ENCODE data around the gene AURKB.
A peak's percentile ranks its signal among the peaks of the same experiment; 100 is the strongest.

AURKB gene

DNA sequence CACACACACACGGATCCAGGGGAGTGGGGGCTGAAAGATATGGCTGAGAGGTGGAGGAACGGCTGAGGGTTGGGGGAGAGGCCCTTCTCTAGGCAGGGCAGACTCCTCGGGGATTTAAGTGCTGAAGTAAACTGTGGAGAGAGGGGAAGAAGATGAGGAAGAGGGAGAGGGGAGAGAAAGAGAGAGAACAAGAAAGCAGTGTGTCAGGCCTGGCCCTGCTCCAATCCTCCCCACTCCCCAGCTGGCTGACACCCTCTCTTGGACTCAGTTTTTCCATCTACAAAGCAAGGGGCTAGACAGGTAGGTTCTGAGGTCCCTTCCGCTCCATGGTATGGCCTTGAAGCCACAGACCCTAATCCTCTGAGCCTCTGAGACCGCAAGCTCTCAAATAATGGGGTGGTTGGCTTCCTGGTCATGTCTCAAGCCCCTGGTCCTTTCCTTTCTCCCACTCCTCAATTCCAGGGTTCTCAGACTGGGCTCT lies 49.6 kb downstream of the AURKB start:
- Histone ChIP-seq H3K27ac (ENCODE audit: low read length) (no peak overlapping the region), H3K4me1 (ENCODE audit: low read length) (peaks cover 30% of the 10 kb centered on the region), H3K4me2 (ENCODE audit: low read length) (peak overlapping the region; percentile 14; the same call in 1 of the 2 replicates)

DNA sequence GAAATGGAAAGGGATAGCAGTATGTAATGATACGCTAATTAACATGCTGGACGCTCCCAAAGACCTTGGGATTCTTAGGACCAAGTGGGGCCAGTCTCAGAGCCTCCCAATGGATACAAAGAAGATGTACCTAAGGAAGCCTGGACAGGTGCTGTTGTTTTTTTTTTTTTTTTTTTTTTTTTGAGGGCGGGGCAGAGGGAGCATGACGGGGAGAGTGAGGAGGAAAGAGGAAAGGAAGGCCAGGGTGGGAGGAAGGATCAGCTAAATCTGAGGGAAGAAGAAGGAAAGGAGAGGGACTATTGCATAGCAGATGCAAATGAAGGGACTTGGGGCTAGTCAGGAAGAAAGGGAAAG lies 50.2 kb downstream of the AURKB start:
- Histone ChIP-seq H3K9ac (ENCODE audit: low read length) (no peak overlapping the region), H4K20me1 (ENCODE audit: insufficient read depth, low read length) (peaks cover 8% of the 10 kb centered on the region; the same call in 1 of the 2 replicates), H2AFZ (ENCODE audit: low read depth, low read length) (no peak overlapping the region), H3K4me2 (ENCODE audit: low read length) (no peak overlapping the region), H3K9me3 (ENCODE audit: insufficient read depth, low read length) (no peaks in the 10 kb centered on the region), H3K79me2 (ENCODE audit: low read length) (peaks cover 21% of the 10 kb centered on the region), H3K27me3 (ENCODE audit: low read depth, low read length) (no peaks in the 10 kb centered on the region), H3K4me3 (ENCODE audit: low read length) (no peak overlapping the region), H3K27ac (ENCODE audit: low read length) (no peak overlapping the region), H3K36me3 (replicated peaks; ENCODE audit: low read depth, low read length) (peaks cover 7% of the 10 kb centered on the region), H3K4me1 (ENCODE audit: low read length) (peaks cover 34% of the 10 kb centered on the region)
- no peak for TF ChIP-seq EZH2phosphoT487 (IDR thresholded peaks at IDR 0.05; ENCODE audit: low read depth)
- TF ChIP-seq, protein P1, sequence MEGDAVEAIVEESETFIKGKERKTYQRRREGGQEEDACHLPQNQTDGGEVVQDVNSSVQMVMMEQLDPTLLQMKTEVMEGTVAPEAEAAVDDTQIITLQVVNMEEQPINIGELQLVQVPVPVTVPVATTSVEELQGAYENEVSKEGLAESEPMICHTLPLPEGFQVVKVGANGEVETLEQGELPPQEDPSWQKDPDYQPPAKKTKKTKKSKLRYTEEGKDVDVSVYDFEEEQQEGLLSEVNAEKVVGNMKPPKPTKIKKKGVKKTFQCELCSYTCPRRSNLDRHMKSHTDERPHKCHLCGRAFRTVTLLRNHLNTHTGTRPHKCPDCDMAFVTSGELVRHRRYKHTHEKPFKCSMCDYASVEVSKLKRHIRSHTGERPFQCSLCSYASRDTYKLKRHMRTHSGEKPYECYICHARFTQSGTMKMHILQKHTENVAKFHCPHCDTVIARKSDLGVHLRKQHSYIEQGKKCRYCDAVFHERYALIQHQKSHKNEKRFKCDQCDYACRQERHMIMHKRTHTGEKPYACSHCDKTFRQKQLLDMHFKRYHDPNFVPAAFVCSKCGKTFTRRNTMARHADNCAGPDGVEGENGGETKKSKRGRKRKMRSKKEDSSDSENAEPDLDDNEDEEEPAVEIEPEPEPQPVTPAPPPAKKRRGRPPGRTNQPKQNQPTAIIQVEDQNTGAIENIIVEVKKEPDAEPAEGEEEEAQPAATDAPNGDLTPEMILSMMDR (IDR thresholded peaks at IDR 0.05; ENCODE audit: low read depth, low read length): no peak

More for the DNA sequence above, 49.6 kb downstream of the AURKB start:
- Histone ChIP-seq H3K36me3 (replicated peaks; ENCODE audit: low read depth, low read length) (peaks cover 7% of the 10 kb centered on the region), H4K20me1 (ENCODE audit: insufficient read depth, low read length) (peaks cover 8% of the 10 kb centered on the region; the same call in 1 of the 2 replicates), H3K27me3 (ENCODE audit: low read depth, low read length) (no peaks in the 10 kb centered on the region), H2AFZ (ENCODE audit: low read depth, low read length) (no peak overlapping the region), H3K4me3 (ENCODE audit: low read length) (no peak overlapping the region), H3K9me3 (ENCODE audit: insufficient read depth, low read length) (no peaks in the 10 kb centered on the region), H3K79me2 (ENCODE audit: low read length) (peaks cover 21% of the 10 kb centered on the region), H3K9ac (ENCODE audit: low read length) (no peak overlapping the region)
- TF ChIP-seq, protein P1 (IDR thresholded peaks at IDR 0.05; ENCODE audit: low read depth, low read length): no peak
- TF ChIP-seq EZH2phosphoT487 (IDR thresholded peaks at IDR 0.05; ENCODE audit: low read depth): no peak

DNA sequence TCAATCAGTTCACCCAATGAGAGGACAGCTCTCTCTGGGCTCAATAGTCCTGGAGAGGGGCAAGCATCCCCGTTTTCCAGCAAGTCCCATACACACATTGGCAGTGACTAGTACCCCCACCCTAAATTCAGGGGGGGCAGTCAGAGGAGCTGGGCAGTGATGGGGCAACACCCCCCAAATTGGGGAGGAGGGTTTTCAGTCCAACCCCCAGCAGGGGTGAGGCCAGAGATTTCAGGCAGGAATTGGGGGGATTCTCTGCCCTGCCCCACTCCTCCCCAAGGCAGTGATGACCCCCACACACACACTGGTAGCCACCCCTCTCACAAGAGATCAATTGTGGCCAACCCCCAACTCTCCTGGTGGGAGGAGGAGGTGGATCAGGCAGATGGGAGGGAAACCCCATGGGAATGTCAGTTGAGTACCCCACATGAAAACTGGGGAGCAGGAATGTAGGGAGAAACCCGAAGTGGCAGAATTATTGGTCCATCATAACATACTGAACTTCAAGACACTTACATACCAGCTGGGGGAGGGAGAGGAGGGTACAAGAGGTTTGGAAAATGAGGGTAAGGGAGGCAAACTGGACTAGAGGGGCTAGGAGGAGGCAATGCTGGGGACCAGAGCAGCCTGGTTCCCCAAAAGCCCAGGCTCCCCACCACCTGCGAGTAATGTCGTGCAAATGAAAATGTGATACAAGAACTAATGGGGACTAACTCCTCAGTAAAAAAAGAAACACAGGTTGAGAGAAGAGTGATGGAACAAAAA lies 50.7 kb downstream of the AURKB start:
- H3K9ac ChIP-seq (ENCODE audit: low read length): no peak overlapping the region
- peaks cover 21% of the 10 kb centered on the region for H3K79me2 ChIP-seq (ENCODE audit: low read length)
- H4K20me1 ChIP-seq (ENCODE audit: insufficient read depth, low read length): peaks cover 8% of the 10 kb centered on the region; the same call in 1 of the 2 replicates
- H2AFZ ChIP-seq (ENCODE audit: low read depth, low read length): no peak overlapping the region
- H3K9me3 ChIP-seq (ENCODE audit: insufficient read depth, low read length): no peaks in the 10 kb centered on the region
- TF ChIP-seq, protein P1 (IDR thresholded peaks at IDR 0.05; ENCODE audit: low read depth, low read length): no peak
- no peak for TF ChIP-seq EZH2phosphoT487 (IDR thresholded peaks at IDR 0.05; ENCODE audit: low read depth)
- peaks cover 7% of the 10 kb centered on the region for H3K36me3 ChIP-seq (replicated peaks; ENCODE audit: low read depth, low read length)
- H3K4me3 ChIP-seq (ENCODE audit: low read length): no peak overlapping the region
- H3K4me1 ChIP-seq (ENCODE audit: low read length): peaks cover 35% of the 10 kb centered on the region
- no peaks in the 10 kb centered on the region for H3K27me3 ChIP-seq (ENCODE audit: low read depth, low read length)
- H3K27ac ChIP-seq (ENCODE audit: low read length): no peak overlapping the region
- H3K4me2 ChIP-seq (ENCODE audit: low read length): no peak overlapping the region

DNA sequence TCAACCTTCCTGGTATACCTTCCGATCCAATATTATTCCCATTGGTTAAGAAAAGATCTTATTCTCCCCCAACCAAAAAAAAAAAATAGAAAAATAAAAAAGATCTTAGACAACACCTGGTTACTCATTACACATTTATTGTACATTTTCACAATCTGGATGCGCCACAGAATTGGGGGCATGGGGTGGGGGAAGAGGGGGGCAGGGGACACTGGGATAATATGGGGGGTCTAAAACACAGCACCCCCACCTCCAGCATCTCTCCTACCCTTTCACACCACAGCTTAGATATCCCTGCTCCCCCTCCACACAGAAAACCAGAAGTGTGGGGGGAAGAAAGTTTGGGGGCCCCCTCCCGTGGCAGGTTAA lies 51.4 kb downstream of the AURKB start:
- no peak overlapping the region for H2AFZ ChIP-seq (ENCODE audit: low read depth, low read length)
- no peak overlapping the region for H3K9ac ChIP-seq (ENCODE audit: low read length)
- peaks cover 29% of the 10 kb centered on the region for H3K4me1 ChIP-seq (ENCODE audit: low read length)
- H3K79me2 ChIP-seq (ENCODE audit: low read length): peaks cover 21% of the 10 kb centered on the region
- TF ChIP-seq, protein P1 (IDR thresholded peaks at IDR 0.05; ENCODE audit: low read depth, low read length): no peak
- no peak for TF ChIP-seq EZH2phosphoT487 (IDR thresholded peaks at IDR 0.05; ENCODE audit: low read depth)
- peaks cover 7% of the 10 kb centered on the region for H3K36me3 ChIP-seq (replicated peaks; ENCODE audit: low read depth, low read length)
- no peak overlapping the region for H3K27ac ChIP-seq (ENCODE audit: low read length)
- H3K9me3 ChIP-seq (ENCODE audit: insufficient read depth, low read length): no peaks in the 10 kb centered on the region
- H3K27me3 ChIP-seq (ENCODE audit: low read depth, low read length): no peaks in the 10 kb centered on the region
- no peak overlapping the region for H3K4me2 ChIP-seq (ENCODE audit: low read length)
- H4K20me1 ChIP-seq (ENCODE audit: insufficient read depth, low read length): peaks cover 8% of the 10 kb centered on the region; the same call in 1 of the 2 replicates
- H3K4me3 ChIP-seq (ENCODE audit: low read length): no peak overlapping the region
